Tibial artery (tissue), 4 donors: ENCODE results near the gene CDC42BPG.

Experiments used
- DNase-seq, 2 donors: peaks; one replicate each; pipeline ENCODE4 v3.0.0-alpha.2; 2019
- H3K27ac ChIP-seq, 2 donors: fragments of 200-600 bp; sonication (generic) in 1 of 2; 1 replicate in 1 of 2; 2 replicates in 1 of 2; pipeline ENCODE4 v1.5.1; 2018 to 2019; ENCODE audit warnings: mild to moderate bottlenecking in 1 of 2
- H3K27me3 ChIP-seq, 2 donors: fragments of 200-600 bp; sonication (generic) in 1 of 2; one replicate each; pipeline versions ENCODE4 v1.5.1 to v1.6.0; 2016 to 2019
- H3K36me3 ChIP-seq, 3 donors: fragments of 200-600 bp; sonication (generic) in 2 of 3; one replicate each; pipeline ENCODE4 v1.5.1; 2016 to 2019; ENCODE audit warnings: mild to moderate bottlenecking in 2 of 3
- H3K4me1 ChIP-seq, 4 donors: fragments of 200-600 bp; sonication (generic) in 2 of 4; 1 replicate in 3 of 4; 2 replicates in 1 of 4; pipeline ENCODE4 v1.5.1; 2016 to 2019
- H3K4me3 ChIP-seq, 2 donors: fragments of 200-600 bp; sonication (generic) in 1 of 2; 1 replicate in 1 of 2; 2 replicates in 1 of 2; pipeline ENCODE4 v1.5.1; 2018 to 2019; ENCODE audit warnings: mild to moderate bottlenecking in 2 of 2
- H3K9me3 ChIP-seq, 3 donors: fragments of 200-600 bp; sonication (generic) in 1 of 3; one replicate each; pipeline ENCODE4 v1.5.1; 2016 to 2019
- intact Hi-C: fragments of 100-400 bp; cut with DNase I; formaldehyde crosslinking; loops from one replicate; pipeline ENCODE4 v1.15.0; 2023; ENCODE audit warnings: low total_unique reads
- TF ChIP-seq, protein P1 (sequence below), 2 experiments: fragments of 200-600 bp in 1 of 2; fragments of 450-650 bp in 1 of 2; IDR thresholded peaks; one replicate each; pipeline ENCODE4 v1.5.1; 2017 to 2019; ENCODE audit warnings: antibody characterized with exemption in 2 of 2, mild to moderate bottlenecking in 1 of 2, moderate library complexity in 1 of 2

Gene CDC42BPG

GRCh38 chr11:64803158-64803845 lies 41.2 kb downstream of the CDC42BPG start, which contains the start of gene MAP4K2:
Gene MAP4K2 (minus strand): TSS chr11:64803214. CDS start chr11:64803149, 65 bp downstream.
- Histone ChIP-seq H3K27ac (peak within 1 kb of the TSS; percentile 89 to 90), H3K4me3 (peak within 1 kb of the TSS; percentile 63 to 75), H3K9me3 (no peaks in the 10 kb centered on the region), H3K36me3 (peaks cover 0 to 64% (median 19%) of the 10 kb centered on the region in 3 donors), H3K27me3 (no peaks in the 10 kb centered on the region), H3K4me1 (peaks cover 0 to 26% (median 20%) of the 10 kb centered on the region in 4 donors)
- intact Hi-C loops: no loop called here
- TF ChIP-seq, protein P1, sequence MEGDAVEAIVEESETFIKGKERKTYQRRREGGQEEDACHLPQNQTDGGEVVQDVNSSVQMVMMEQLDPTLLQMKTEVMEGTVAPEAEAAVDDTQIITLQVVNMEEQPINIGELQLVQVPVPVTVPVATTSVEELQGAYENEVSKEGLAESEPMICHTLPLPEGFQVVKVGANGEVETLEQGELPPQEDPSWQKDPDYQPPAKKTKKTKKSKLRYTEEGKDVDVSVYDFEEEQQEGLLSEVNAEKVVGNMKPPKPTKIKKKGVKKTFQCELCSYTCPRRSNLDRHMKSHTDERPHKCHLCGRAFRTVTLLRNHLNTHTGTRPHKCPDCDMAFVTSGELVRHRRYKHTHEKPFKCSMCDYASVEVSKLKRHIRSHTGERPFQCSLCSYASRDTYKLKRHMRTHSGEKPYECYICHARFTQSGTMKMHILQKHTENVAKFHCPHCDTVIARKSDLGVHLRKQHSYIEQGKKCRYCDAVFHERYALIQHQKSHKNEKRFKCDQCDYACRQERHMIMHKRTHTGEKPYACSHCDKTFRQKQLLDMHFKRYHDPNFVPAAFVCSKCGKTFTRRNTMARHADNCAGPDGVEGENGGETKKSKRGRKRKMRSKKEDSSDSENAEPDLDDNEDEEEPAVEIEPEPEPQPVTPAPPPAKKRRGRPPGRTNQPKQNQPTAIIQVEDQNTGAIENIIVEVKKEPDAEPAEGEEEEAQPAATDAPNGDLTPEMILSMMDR (IDR thresholded peaks at IDR 0.05): peak in 1 of 2 experiments; percentile 11
- peak; percentile 95 for DNase-seq

GRCh38 chr11:64802370-64803157 lies 41.9 kb downstream of the CDC42BPG start:
- TF ChIP-seq, protein P1 (IDR thresholded peaks at IDR 0.05): no peak
- intact Hi-C loops: no loop called here
- Histone ChIP-seq H3K27ac (peak overlapping the region; percentile 89 to 90), H3K4me1 (peaks cover 0 to 26% (median 20%) of the 10 kb centered on the region in 4 donors), H3K9me3 (no peaks in the 10 kb centered on the region), H3K4me3 (peak overlapping the region; percentile 63 to 75), H3K36me3 (peaks cover 0 to 64% (median 19%) of the 10 kb centered on the region in 3 donors), H3K27me3 (no peaks in the 10 kb centered on the region)
- DNase-seq: peak in 1 of 2 donors; percentile 32

DNA sequence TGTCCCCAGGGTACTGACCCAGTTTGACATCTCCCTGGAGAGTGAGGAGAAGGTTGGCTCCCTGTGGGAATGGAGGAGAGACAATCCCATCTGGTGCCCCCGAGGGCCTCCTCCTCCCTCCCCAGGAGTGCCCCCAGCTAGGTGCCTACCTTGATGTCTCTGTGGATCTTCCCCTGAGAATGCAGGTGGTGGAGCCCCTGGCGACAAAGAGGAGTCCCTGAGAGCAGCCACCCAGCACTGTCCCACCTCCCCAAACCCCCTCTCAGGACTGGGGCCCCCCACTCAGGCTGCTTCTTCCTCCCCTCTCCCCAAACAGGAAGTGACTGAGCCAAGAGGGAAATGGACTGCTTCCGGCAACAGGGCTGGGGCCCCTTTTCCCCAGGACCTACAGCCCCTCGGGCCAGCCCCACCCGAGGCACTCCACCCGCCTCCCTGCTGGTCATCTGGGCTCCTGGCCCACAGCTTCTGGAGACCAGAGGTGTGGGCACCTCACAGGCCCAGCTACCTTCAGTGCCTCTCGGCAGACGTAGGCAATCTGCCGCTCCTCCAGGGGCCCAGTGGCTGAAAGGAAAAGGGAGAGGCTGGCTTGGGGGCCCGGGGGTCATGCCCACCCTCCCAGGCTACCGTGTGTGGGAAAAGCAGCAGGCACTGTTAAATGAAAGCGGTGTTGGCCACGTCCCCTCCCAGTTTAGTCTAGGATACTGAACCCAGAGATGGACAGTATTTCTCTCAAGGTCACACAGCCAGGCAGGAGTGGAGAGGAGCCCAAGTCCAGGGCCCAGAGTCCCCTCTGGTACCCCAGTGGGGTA lies 42.7 kb downstream of the CDC42BPG start:
- Histone ChIP-seq H3K27me3 (no peaks in the 10 kb centered on the region), H3K4me1 (peaks cover 0 to 26% (median 20%) of the 10 kb centered on the region in 4 donors), H3K36me3 (peaks cover 4 to 64% (median 19%) of the 10 kb centered on the region in 3 donors), H3K9me3 (no peaks in the 10 kb centered on the region), H3K27ac (peak overlapping the region; percentile 89 to 90), H3K4me3 (peak overlapping the region; percentile 63 to 75)
- intact Hi-C loops: no loop called here
- DNase-seq: no peak
- TF ChIP-seq, protein P1 (IDR thresholded peaks at IDR 0.05): no peak

GRCh38 chr11:64801158-64801464 lies 43.3 kb downstream of the CDC42BPG start:
- TF ChIP-seq, protein P1 (IDR thresholded peaks at IDR 0.05): no peak
- intact Hi-C loops: no loop called here
- H3K27me3 ChIP-seq: no peaks in the 10 kb centered on the region
- no peak for DNase-seq
- H3K4me1 ChIP-seq: peaks cover 0 to 26% (median 20%) of the 10 kb centered on the region in 4 donors
- no peak overlapping the region for H3K4me3 ChIP-seq
- peak overlapping the region in 1 of 2 donors; percentile 89 for H3K27ac ChIP-seq
- no peaks in the 10 kb centered on the region for H3K9me3 ChIP-seq
- H3K36me3 ChIP-seq: peaks cover 10 to 64% (median 22%) of the 10 kb centered on the region in 3 donors
